ENCODE results near the gene TGFBR1.

- TF ChIP-seq CTCF (IDR thresholded peaks at IDR 0.05) (no peak), POLR2AphosphoS5 (IDR thresholded peaks at IDR 0.05; ENCODE audit: insufficient read depth in 1 of 2, low read depth in 1 of 2) (no peak)
These were observed 8.6 kb downstream of the TGFBR1 start for GRCh38 chr9:99113414-99114048.

All from vagina (tissue), 2 donors.